ENCODE data around the gene IL1RAPL2.

Gene IL1RAPL2

GRCh38 chrX:104566681-104567501 is 892 bp downstream of the IL1RAPL2 start:
- Histone ChIP-seq H4K20me1 (ENCODE audit: low read depth, low read length) (no peaks in the 10 kb centered on the region), H3K9me2 (replicated peaks; ENCODE audit: insufficient read depth, low read length) (no peaks in the 10 kb centered on the region), H3K4me2 (ENCODE audit: low read depth, low read length, poor library complexity, severe bottlenecking) (no peak overlapping the region), H3K9me3 (ENCODE audit: insufficient read depth, low read length) (no peaks in the 10 kb centered on the region), H3K27ac (ENCODE audit: low read depth, low read length) (no peak overlapping the region), H2AFZ (ENCODE audit: low read depth, low read length, severe bottlenecking) (no peak overlapping the region), H3K27me3 (ENCODE audit: low read length) (no peaks in the 10 kb centered on the region), H3K4me3 (ENCODE audit: insufficient read depth, low read length, poor library complexity, severe bottlenecking) (no peak overlapping the region), H3K79me2 (ENCODE audit: insufficient read depth, low read length) (no peaks in the 10 kb centered on the region), H3K9ac (ENCODE audit: low read length) (no peak overlapping the region), H3K36me3 (ENCODE audit: low read length) (no peaks in the 10 kb centered on the region), H3F3A (ENCODE audit: insufficient read depth) (no peaks in the 10 kb centered on the region)
- TF ChIP-seq EZH2phosphoT487 (conservative IDR thresholded peaks at IDR 0.05; ENCODE audit: low read length) (no peak), CTCF (IDR thresholded peaks at IDR 0.05; ENCODE audit: insufficient read depth, low read length, poor library complexity, severe bottlenecking) (no peak)

DNA sequence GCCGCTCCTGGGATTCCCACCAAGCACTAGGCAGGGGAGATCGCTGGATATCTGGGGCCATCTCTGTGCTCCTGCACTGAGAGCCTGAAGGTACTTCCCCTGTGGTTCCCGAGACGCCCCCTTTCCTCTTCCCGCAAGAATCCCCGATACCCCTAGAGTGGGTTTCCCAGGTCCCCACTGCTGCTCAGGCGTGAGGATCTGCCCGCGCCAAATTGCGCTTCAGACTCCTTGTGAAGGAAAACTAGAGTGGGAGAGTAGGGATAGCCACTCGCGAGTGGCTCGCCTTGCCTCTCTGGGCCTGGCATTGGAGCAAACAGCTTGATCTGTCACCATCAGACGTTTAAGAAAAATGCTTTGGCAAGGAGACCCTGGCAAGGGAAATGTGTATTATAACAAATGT is 1.5 kb downstream of the IL1RAPL2 start:
- H3K9me3 ChIP-seq (ENCODE audit: insufficient read depth, low read length) = no peaks in the 10 kb centered on the region
- no peaks in the 10 kb centered on the region for H3F3A ChIP-seq (ENCODE audit: insufficient read depth)
- no peak overlapping the region for H3K27ac ChIP-seq (ENCODE audit: low read depth, low read length)
- H3K4me3 ChIP-seq (ENCODE audit: insufficient read depth, low read length, poor library complexity, severe bottlenecking) = no peak overlapping the region
- H3K27me3 ChIP-seq (ENCODE audit: low read length) = no peaks in the 10 kb centered on the region
- no peaks in the 10 kb centered on the region for H3K36me3 ChIP-seq (ENCODE audit: low read length)
- no peak overlapping the region for H3K4me2 ChIP-seq (ENCODE audit: low read depth, low read length, poor library complexity, severe bottlenecking)
- no peak overlapping the region for H3K9ac ChIP-seq (ENCODE audit: low read length)
- H3K9me2 ChIP-seq (replicated peaks; ENCODE audit: insufficient read depth, low read length) = no peaks in the 10 kb centered on the region
- no peak overlapping the region for H2AFZ ChIP-seq (ENCODE audit: low read depth, low read length, severe bottlenecking)
- no peaks in the 10 kb centered on the region for H4K20me1 ChIP-seq (ENCODE audit: low read depth, low read length)
- no peaks in the 10 kb centered on the region for H3K79me2 ChIP-seq (ENCODE audit: insufficient read depth, low read length)
- TF ChIP-seq CTCF (IDR thresholded peaks at IDR 0.05; ENCODE audit: insufficient read depth, low read length, poor library complexity, severe bottlenecking) = no peak
- TF ChIP-seq EZH2phosphoT487 (conservative IDR thresholded peaks at IDR 0.05; ENCODE audit: low read length) = no peak

DNA sequence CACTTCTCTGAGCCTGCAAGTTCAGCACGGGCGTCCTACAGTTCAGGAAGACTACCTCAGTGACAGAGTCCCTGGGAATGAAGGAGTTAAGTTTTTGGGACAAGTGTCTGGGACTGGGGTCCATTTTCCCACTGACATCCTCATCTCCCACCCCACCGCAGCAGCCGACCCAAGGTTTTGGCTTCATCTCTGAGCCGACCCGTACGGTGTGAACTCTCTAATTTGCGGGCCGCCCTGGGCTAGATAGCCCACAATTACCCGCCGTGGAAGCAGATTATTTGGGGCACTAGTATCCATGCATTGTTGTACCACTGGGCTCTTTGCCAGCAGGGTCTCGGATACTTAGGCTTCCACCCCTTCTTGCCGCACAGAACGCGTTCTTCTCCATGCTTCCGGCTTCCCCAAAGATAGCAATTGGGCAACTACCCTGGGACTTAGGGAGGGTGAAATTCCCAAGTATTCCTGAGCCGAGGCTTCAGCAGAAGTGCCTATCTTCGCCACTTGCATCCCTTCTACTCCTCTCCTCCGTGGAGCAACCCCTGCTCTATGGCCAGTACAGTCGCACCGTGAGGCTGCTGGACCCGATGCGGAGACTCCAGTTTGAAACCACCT is 2.4 kb downstream of the IL1RAPL2 start:
- H3K27ac ChIP-seq (ENCODE audit: low read depth, low read length) = no peak overlapping the region
- no peaks in the 10 kb centered on the region for H3K9me3 ChIP-seq (ENCODE audit: insufficient read depth, low read length)
- no peaks in the 10 kb centered on the region for H3K9me2 ChIP-seq (replicated peaks; ENCODE audit: insufficient read depth, low read length)
- H2AFZ ChIP-seq (ENCODE audit: low read depth, low read length, severe bottlenecking) = no peak overlapping the region
- H3K79me2 ChIP-seq (ENCODE audit: insufficient read depth, low read length) = no peaks in the 10 kb centered on the region
- no peak overlapping the region for H3K9ac ChIP-seq (ENCODE audit: low read length)
- H3K4me3 ChIP-seq (ENCODE audit: insufficient read depth, low read length, poor library complexity, severe bottlenecking) = no peak overlapping the region
- no peaks in the 10 kb centered on the region for H4K20me1 ChIP-seq (ENCODE audit: low read depth, low read length)
- TF ChIP-seq EZH2phosphoT487 (conservative IDR thresholded peaks at IDR 0.05; ENCODE audit: low read length) (no peak), CTCF (IDR thresholded peaks at IDR 0.05; ENCODE audit: insufficient read depth, low read length, poor library complexity, severe bottlenecking) (no peak)
- H3K4me2 ChIP-seq (ENCODE audit: low read depth, low read length, poor library complexity, severe bottlenecking) = no peak overlapping the region
- no peaks in the 10 kb centered on the region for H3K36me3 ChIP-seq (ENCODE audit: low read length)
- no peaks in the 10 kb centered on the region for H3F3A ChIP-seq (ENCODE audit: insufficient read depth)
- H3K27me3 ChIP-seq (ENCODE audit: low read length) = no peaks in the 10 kb centered on the region

Measured in SU-DHL-6 (cell line).